Activated T-helper 1 cell treated with anti-CD3 and anti-CD28 coated beads, Interleukin-2, amount 50 U/mL, for 16 hours (primary cell): ENCODE data around the gene DENND5A.

Source experiments
- DNase-seq, 2 donors: peaks; one replicate each; pipeline ENCODE4 v3.0.0-alpha.2; 2020; ENCODE audit warnings: low read depth in 1 of 2, low spot score in 1 of 2

Gene DENND5A

GRCh38 chr11:9139628-9140357 is 125.4 kb downstream of the DENND5A start:
- no peak for DNase-seq

DNA sequence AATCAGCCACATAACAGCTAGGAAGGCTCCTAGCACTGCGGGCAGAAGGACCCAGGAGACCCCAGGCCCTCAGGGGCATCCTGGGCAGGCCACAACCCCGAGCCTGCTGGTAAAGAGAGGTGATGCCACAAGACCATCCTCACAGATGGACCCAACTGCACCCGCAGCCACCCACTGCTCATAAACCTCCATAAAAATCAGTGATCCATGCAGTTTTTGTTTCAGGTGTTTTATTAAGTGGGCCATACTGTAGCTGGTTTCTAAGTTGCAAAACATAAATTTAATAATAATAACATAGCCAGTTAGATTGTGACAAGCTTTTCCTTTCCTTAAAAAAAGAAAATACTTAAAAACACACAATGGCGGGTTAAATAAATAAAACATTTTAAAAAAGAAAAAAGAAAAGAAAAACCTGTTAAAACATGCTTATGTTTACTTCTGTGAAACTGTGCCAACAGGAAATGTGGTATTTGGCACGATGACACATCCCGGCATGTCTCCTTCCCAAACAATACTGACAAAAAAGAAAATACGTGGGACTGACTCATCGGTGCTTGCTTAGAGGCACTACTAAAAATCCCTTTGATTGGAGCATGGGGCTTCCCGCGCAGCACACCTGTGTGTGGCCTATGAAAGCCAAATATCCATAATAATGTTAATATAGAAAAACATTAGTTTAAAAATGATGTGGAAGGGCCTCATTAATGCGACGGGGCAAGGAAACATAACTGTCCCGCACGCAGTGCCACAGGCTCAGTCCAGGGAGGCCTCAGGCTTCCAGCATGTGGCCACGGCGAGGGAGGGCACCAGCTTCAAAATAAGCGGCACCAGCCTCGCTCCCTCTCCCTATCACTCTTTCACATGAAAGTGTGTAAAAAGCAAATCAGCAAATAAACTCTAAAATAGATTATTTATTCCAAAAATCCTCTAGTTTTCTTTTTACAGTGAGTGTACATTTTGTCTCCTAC is 126.3 kb downstream of the DENND5A start:
- DNase-seq: no peak

DNA sequence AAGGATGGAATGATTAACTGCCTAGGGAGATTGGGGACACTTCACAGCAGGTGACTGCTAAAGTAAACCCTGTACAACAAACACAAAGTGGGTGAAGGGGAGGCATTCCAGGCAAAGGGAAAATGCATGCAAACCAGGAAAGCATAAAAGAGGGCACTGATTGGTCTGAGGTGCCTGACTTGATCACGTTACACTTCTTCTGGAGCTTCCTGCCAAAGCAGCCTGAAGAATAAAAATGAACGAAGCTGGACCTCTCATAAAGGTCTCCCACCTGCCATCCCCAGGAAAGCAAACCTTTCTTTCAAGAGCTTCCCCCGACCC is 127.1 kb downstream of the DENND5A start:
- no peak for DNase-seq

DNA sequence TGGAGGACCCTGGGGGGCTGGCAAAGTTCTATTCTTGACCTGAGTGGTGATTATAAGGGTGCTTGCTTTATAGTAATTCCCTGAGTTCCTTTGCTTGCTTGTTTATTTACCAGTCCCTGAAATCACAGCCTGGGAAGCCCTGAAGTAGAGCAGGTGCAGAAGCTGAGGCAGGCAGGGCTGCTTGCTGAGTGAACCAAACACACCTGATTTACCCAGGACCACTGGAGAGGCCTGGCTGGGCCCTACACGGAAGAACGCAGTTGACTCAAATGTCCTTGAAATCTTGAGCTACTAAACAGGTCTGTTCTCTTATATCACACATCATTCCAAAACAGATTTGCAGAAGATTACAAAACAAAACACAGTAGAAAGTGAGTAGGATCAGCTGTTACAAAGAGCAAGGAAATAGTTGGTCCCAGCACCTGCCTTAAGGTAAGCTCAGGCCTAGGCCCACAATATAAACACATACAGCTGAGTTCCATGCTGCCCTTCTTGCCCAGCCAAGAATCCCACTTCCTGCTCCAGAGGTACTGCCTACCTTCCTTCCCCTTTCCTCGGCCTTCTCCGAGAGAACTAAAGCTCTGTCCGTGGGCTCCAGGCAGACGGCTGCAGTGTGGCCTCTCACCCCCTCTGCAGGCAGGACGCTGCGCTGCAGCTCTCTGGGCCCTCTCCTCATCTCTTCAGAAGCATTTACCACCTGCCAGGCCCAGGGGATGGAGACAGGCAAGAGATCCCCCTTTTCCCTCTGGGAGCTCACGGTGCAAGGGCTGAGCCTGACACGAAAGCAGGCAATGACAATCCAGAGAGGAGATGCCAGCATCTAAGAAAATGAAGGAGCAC is 127.6 kb downstream of the DENND5A start:
- DNase-seq: peak; percentile 39 to 49

DNA sequence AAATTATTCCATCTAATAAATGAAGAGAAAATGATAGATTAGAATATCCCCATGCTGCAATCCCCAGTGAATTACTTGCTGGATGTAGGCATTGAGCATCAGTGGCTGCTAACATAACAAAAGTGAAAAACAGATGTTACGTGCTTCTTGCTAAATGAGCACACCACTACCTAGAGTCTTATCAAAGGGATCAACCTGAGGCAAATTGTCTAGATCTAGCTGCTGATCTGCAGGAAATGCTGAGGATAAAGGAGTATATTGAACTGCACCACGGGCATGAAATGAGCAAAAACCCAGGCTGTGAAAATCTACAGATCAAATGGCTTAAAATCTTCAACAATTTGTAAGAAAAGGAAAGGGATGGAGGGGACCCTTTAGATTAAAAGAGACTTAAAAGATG is 128.4 kb downstream of the DENND5A start:
- no peak for DNase-seq

DNA sequence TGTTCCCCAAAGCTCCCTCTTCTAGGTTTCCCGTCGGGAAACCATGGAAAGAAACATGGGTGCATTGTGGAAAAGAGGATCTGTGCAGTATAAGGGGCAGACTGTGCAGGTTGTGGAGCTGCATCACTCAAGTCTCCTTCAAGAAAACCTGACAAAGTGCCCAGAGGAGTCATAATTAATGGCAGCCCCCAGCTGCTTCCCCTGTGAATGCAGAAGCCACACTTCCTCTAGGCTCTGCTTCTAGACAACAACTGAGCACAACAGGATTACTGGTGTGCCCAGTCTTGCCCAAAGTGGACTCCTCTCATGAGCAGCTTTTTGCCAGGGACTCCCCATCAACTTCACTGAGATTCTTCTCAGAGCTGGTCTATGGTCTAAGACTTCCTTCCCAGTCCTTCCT is 131.2 kb downstream of the DENND5A start:
- DNase-seq: no peak

- DNase-seq: no peak
These were observed 132.8 kb downstream of the DENND5A start for GRCh38 chr11:9132203-9132878.

DNA sequence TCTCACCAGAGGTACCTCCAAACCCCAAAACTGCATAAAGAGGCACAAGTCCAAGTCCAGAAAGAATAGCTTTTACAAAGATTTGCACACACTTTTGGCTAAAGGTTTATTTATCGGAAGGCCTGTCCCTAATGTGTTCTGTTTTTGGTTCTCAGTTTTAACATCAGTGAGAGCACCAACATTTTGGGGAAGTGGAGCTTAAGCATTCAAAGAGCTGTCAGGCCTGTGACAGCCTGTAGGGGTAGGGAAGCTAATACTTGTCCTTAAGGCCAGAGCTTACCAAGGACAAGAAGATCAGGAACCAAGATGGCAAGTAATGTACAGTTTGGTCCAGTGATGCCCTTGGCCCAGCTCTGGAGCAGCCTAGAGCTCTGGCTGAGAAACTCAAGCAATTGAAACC is 134.9 kb downstream of the DENND5A start:
- no peak for DNase-seq

GRCh38 chr11:9126636-9127035 is 138.5 kb downstream of the DENND5A start:
- no peak for DNase-seq

DNA sequence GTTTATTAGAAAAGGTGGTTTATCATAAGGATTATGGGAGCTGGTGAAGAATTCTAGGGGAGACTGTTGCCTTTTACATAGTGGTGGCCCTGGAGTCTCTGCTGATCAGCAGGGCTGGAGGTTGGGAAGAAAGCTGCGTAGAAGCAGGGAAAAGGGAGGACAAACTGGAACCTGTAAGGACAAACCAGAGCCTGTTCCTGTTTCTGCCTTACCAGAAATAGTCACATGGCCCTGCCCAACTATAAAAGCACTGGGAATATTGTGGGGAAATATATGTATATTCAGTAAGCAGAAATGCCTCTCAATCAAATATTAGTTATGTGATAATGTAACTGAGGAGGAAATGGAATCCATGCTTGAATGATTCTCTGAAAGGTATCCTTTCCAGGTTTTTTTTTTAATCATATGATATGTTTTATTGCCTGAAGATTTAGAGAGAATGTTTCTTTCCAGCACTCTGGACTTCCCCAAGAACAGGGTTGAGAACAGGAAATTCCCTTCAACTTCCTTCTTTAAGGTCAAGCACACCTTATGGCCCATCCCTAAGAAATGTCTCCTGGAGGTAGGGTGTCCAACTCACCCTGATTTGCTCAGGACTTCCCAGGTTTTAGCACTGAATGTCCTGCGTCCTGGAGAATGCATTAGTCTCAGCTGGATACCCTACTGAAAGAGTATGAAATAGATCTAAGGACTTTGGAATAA is 139.8 kb downstream of the DENND5A start:
- no peak for DNase-seq

- no peak for DNase-seq
These were observed 141.4 kb downstream of the DENND5A start for GRCh38 chr11:9123595-9124304.

GRCh38 chr11:9121469-9121796 is 143.7 kb downstream of the DENND5A start:
- DNase-seq: no peak

GRCh38 chr11:9120664-9121468 is 144.3 kb downstream of the DENND5A start:
- DNase-seq: no peak

GRCh38 chr11:9118277-9118676 is 146.9 kb downstream of the DENND5A start:
- DNase-seq: no peak

DNA sequence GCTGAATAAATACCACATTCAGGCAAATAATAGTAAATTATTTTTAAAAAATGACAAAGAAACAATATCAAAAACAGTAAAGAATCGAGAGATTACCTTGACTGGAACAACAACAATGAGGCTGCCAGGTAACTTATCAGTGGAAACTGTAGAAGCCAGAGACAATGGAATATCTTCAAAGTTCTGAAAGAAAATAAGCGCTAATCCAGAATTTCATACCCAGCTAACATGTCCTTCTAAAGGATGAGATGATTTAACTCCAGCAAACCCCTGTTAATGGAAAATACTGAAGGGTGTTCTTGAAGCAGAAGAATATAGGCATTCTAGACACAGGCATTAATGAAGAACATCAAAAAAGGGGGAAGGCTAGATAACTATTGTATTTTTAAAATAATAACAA is 153.1 kb downstream of the DENND5A start:
- DNase-seq: no peak

DNA sequence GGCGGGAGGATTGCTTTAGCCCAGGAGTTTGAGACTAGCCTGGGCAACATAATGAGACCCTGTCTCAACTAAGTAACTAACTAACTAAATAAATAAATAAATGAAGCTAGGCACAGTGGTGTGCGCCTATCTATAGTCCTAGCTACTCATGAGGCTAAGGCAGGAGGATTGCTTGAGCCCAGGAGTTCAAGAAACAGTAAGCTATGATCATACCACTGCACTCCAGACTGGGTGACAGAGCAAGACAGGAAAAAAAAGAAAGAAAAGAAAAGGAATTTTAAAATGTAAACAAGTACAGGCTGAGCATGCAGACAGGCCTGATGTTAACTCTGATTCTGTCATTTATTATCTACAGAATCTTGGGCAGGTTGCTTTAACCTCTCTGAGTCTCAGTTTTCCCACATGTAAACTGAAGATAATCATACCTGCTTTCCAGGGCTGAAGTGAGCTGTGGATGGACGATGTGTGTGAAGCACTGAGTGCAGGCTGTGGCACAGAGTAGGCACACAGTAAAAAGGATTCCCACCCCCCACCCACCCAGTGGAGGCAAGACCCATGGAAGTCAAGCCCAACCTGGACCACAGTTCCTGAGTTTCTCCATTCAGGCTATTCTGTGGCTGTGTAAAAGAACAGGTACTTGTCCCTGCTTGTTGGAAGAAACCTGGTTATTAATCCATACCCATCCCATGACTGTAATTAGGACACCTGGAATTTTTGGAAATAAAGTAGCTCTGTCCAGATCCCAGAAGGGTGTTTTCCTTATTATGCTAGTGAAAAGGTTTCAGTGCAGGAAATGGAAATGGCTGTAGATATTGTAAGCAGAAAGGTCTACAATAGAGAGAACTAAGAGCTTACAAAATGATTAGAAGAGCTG is 155.1 kb downstream of the DENND5A start:
- DNase-seq: no peak

- no peak for DNase-seq
These were observed 160.6 kb downstream of the DENND5A start for GRCh38 chr11:9104580-9104979.
